ENCODE results near the gene MYL4.
A peak's percentile ranks its signal among the peaks of the same experiment; 100 is the strongest.
"Not testable (repeated sequence)": the region's sequence is repeated elsewhere in the genome, so short reads cannot be mapped to it uniquely, and the experiment has no call there.

Gene MYL4

DNA sequence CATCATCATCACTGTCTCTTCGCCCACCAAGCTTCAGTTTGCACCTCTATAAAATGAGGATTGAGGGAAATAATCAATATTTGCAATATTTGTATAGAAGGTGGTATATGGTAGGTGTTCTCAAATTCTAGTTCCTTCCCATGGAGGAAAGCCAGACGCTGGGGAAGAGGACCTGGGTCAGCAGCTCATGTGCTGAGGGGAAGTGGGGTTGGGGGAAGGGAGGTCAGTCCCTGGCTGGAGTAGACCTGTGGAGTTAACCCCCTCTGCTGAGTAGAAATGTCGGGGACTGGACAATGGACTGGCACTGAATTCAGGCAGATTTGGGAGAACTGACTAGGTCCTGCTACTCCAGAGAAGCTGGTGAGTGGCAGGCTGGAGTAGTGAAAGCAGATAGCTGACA lies 31.7 kb downstream of the MYL4 start:
- DNase-seq (ENCODE audit: low read depth in 1 of 2, low spot score in 1 of 2), result no peak

GRCh38 chr17:47242648-47243047 lies 33.5 kb downstream of the MYL4 start:
- no peak for DNase-seq (ENCODE audit: low read depth in 1 of 2, low spot score in 1 of 2)

GRCh38 chr17:47243737-47244598 lies 34.8 kb downstream of the MYL4 start:
- DNase-seq (ENCODE audit: low read depth in 1 of 2, low spot score in 1 of 2), result no peak

GRCh38 chr17:47244697-47245096 lies 35.5 kb downstream of the MYL4 start:
- no peak for DNase-seq (ENCODE audit: low read depth in 1 of 2, low spot score in 1 of 2)

DNA sequence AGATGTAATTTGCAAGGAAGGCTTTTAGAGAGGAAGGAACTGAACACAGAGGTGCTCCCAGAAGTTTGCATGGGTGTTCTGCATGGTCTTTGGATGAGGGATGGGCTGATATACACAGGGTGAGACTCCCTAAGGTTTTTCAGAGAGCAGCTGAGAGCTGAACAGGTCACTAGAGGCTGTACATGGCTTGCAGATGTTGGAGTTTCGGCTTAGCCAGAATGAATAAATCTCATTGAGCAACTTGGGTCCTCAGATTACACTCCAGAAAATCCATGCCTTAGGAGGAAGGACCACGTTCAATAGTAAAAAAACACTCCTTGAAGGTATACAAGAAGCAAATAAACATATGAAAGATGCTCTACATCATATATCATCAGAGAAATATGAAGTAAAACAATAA lies 37.0 kb downstream of the MYL4 start:
- no peak for DNase-seq (ENCODE audit: low read depth in 1 of 2, low spot score in 1 of 2)

DNA sequence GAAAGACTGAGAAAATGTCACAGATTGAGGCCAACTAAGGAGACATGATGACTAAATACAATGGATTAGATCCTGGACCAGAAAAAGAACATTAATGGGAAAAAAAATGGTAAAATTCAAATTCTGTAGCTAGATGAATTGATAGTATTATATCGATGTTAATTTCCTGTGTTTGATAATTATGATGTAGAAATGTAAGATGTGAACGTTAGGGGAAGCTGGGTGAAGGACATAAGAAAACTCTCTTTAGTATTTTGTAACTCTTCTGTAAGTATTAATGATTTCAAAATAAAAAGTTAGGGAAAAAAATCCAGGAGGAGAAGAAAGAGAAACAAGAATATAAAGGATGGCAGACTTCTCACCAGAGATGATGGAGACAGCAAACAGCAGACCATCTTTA lies 41.7 kb downstream of the MYL4 start:
- no peak for DNase-seq (ENCODE audit: low read depth in 1 of 2, low spot score in 1 of 2)

GRCh38 chr17:47251421-47251940 lies 42.3 kb downstream of the MYL4 start:
- no peak for DNase-seq (ENCODE audit: low read depth in 1 of 2, low spot score in 1 of 2)

DNA sequence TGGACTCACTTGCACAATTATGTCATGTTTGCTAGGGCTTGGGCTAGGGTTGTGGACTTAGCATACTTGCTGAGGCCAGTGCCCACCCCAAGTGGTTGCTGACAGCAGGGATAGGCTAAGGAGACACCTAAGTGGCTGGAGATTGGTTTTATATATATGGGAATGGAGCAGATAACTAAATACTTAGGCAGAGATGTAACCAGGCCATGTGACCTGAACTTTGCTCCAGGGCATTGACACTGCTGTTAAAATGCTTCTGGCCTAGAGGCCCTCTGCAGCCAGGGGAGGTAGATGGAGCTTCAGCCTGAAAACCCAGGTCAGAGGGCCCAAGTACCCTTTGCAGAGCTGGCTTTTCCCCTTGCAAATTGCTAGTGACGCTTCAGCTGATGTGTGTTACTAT lies 43.1 kb downstream of the MYL4 start:
- no peak for DNase-seq (ENCODE audit: low read depth in 1 of 2, low spot score in 1 of 2)

- no peak for DNase-seq (ENCODE audit: low read depth in 1 of 2, low spot score in 1 of 2)
Measured at GRCh38 chr17:47252766-47253512, 43.8 kb downstream of the MYL4 start.

- peak; percentile 27 to 44 for DNase-seq (ENCODE audit: low read depth in 1 of 2, low spot score in 1 of 2)
Measured at GRCh38 chr17:47253541-47254402, 44.6 kb downstream of the MYL4 start, which contains the start of gene ITGB3. Gene ITGB3, plus strand, starts transcription at chr17:47253827. Its CDS starts 35 bp downstream, at chr17:47253862.

DNA sequence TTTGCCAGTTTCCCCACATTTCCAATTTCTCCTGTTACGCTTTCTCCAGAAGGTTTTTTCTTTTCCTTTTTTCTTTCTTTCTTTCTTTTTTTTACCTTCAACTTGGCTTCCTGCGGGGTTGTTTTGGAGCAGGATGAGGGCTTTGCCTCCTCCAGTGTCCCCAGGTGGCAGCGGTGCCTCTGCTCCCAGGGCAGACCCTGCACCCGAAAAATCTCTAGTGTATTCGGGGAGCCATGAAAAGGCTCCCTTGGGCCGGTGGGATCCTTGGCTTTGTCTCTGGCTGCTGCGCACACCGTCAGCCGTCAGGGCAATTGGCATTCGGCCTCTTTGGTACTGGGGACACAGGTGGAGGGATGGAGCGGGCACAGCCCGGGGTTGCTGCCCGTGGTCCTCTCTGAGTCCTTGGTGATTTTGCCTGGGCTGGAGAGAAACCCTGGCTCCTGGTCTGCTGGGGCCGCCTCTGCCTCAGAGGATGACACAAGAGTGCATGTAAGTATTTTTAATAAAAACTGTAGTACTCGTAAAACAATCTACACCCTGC lies 45.3 kb downstream of the MYL4 start:
- no peak for DNase-seq (ENCODE audit: low read depth in 1 of 2, low spot score in 1 of 2)

DNA sequence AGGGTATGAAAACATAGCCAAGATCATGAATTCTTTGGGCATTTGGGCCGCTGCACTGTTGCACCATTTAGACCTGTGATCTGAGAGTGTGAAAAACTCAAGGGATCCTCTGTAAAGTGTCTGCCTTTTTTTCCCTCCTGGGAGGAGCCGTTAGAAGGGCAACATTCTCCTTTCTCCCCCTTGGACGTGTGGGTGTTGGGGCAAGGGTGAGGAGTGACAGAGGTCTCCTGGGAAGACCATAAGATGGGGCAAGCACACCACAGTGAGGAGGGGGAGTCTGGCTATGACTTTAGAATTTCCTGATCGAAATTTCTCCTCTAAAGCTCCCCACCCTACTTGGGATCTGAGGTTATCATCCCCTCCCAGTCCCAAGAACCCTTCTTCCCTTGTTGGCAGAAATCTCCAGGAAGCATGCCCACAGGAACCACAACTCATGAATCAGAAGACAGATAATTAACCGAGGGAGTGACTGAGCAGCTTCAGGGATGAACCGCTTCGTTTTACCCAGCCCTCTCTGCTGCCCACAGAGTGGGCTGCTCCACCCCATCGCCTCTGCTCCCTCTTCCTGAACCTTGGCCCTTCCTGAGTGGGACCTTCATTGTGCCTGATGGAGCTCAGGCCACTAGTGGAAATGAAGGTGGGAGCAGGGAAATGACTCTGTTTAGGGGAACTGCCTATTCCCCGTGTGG lies 48.6 kb downstream of the MYL4 start:
- no peak for DNase-seq (ENCODE audit: low read depth in 1 of 2, low spot score in 1 of 2)

DNA sequence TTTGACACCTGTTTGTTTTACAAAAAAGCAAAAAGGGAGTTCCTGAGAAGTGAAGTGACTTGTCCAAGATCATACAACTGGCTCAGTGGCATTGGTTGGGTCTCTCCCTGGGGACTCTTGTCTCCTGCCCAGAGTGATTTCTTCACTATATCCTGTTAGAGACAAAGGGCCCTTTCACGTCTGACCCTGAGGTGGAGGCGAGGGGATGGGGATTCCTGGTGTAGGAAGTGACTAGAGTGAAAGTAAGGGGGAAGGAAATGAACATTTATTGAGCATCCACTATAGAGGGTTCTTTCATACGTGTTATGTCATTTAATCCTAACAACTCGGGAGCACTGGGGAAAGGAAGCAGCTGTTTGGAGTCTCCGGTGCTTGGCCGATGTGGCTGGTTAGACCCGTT lies 53.4 kb downstream of the MYL4 start:
- no peak for DNase-seq (ENCODE audit: low read depth in 1 of 2, low spot score in 1 of 2)

DNA sequence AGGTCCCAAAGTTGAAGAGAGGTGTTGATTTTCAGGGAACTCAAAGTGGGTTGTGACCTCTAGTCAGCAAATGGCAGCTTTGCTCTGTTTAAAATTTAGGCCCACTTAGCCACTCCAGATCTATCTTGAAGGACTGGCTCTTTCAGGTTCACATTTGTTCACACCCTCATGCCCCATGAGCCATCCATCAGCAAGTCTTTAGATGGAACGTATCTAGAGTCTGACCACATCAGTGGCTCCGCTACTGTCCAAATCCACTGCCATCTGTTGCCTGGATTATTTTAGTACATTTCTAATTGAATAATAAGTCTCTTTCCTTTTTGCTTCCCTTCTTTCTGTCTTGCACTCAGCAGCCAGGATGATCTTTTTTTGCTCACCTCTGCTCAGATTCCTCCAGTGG lies 55.0 kb downstream of the MYL4 start:
- no peak for DNase-seq (ENCODE audit: low read depth in 1 of 2, low spot score in 1 of 2)

DNA sequence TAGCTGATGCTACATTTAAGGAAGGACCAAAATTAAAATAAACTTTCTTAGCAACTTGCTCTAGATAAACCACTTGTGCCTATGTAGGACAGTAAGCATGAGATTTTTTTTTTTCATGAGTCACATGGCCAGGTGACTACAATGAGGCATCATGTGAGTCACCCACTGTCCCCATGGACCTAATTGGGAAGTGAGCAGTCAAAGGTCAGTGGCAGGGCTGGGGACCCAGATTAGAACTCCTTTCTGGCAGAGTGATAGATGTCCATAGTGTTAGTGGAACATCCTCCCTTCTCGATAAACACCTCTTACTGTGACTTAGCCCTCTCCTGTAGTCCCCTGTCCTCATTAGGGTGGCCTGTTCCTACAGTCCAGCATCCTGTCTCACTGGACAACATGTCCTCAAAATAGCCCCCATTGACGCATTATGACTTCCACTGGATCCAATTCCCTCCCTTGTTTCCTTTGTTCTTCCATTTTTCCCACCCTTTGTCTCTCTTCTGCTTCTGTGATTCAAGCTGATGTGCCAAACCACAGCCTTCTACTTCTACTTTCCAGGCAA lies 56.9 kb downstream of the MYL4 start:
- no peak for DNase-seq (ENCODE audit: low read depth in 1 of 2, low spot score in 1 of 2)

- no peak for DNase-seq (ENCODE audit: low read depth in 1 of 2, low spot score in 1 of 2)
Measured at GRCh38 chr17:47266782-47267181, 57.6 kb downstream of the MYL4 start.

GRCh38 chr17:47267354-47267828 lies 58.2 kb downstream of the MYL4 start:
- DNase-seq (ENCODE audit: low read depth in 1 of 2, low spot score in 1 of 2), result no peak

DNA sequence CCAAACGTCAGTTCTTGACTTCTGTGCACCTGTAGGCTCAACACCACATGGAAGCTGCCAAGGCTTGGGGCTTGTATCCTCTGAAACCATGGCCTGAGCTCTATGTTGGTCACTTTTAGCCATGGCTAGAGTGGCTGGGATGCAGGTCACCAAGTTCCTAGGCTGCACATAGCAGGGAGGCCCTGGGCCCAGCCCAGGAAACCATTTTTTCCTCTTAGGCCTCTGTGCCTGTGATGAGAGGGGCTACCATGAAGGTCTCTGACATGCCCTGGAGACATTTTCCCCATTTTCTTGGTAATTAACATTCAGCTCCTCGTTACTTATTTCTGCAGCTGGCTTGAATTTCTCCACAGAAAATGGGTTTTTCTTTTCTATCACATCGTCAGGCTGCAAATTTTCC lies 59.8 kb downstream of the MYL4 start:
- not testable (repeated sequence) for DNase-seq (ENCODE audit: low read depth in 1 of 2, low spot score in 1 of 2)

DNA sequence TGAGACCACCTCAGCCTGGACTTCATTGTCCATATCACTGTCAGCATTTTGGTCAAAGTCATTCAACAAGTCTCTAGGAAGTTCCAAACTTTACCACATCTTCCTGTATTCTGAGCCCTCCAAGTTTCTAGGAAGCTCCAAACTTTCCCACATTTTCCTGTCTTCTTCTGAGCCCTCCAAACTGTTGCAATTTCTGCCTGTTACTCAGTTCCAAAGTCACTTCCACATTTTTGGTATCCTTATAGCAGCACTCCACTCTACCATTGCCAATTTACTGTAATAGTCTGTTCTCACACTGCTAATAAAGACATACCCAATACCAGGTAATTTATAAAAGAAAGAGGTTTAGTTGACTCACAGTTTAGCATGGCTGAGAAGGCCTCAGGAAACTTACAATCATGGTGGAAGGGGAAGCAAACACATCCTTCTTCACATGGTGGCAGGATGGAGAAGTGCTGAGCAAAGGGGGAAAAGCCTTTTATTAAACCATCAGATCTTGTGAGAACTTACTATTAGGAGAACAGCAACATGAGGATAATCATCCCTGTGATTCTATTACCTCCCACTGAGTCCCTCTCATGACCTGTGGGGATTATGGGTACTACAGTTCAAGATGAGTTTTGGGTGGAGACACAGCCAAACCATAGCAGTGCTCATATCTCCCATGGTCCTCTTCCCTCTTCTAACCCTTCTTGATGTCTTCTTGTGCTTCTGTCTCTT lies 60.6 kb downstream of the MYL4 start:
- not testable (repeated sequence) for DNase-seq (ENCODE audit: low read depth in 1 of 2, low spot score in 1 of 2)
